ENCODE measurements around the gene GAS2L1. TPM values are rescaled to one million over a fixed set of nuclear protein-coding genes. Genes with fewer than 3 reads are reported as not detected.

GAS2L1 gene
- polyA plus RNA-seq, 2 of the 4 experiments (the other 2 are of a cell fraction) = 7.6 to 17.2 TPM

- FAIRE-seq (no peak), DNase-seq (ENCODE audit: low read depth in 1 of 2, low spot score in 1 of 2) (peak; percentile 88 to 91), ATAC-seq (peak; percentile 57 to 72)
- TF ChIP-seq HOXB5 (CRISPR knock-in tag; IDR thresholded peaks at IDR 0.05) (no peak), FOSL2 (IDR thresholded peaks at IDR 0.05) (no peak), FOSL2 (CRISPR knock-in tag; IDR thresholded peaks at IDR 0.05) (peak; percentile 82)
- Histone ChIP-seq H3K9me3 (no peaks in the 10 kb centered on the region), H3K27ac (peak overlapping the region; percentile 46 to 81; a peak in 4 of 6 replicates), H3K4me1 (peaks cover 47% of the 10 kb centered on the region), H3K4me3 (no peak overlapping the region), H3K4me2 (peak overlapping the region; percentile 82)
- ChIA-PET CTCF (interaction anchor here (2.8 to 2.9 kb wide), 2 partner anchors 10 to 49 kb away, joined by 11 to 13 read pairs; no protein-coding TSS in a partner anchor), POLR2A (no interaction called here)
- 17% methylated on average over 6 of the region's 18 CpGs for WGBS (ENCODE audit: missing lambda C conversion rate)
Measured at GRCh38 chr22:29310863-29311339, 4.5 kb downstream of the GAS2L1 start.

- peak overlapping the region in 1 of 2 experiments; percentile 69; a peak in 3 of 6 replicates for H3K27ac ChIP-seq
- DNase-seq (ENCODE audit: low read depth in 1 of 2, low spot score in 1 of 2) (no peak), FAIRE-seq (no peak), ATAC-seq (no peak)
- H3K4me3 ChIP-seq = no peak overlapping the region
- H3K9me3 ChIP-seq = no peaks in the 10 kb centered on the region
- ChIA-PET CTCF (interaction anchor here (1.4 to 2.9 kb wide), 3 partner anchors 9 to 48 kb away, joined by 4 to 13 read pairs (median 11); no protein-coding TSS in a partner anchor), POLR2A (no interaction called here)
- H3K4me1 ChIP-seq = peaks cover 46% of the 10 kb centered on the region
- peak overlapping the region; percentile 82 for H3K4me2 ChIP-seq
- no peak for TF ChIP-seq MAX (IDR thresholded peaks at IDR 0.05)
- no peak for TF ChIP-seq HOXB13 (CRISPR knock-in tag; IDR thresholded peaks at IDR 0.05; ENCODE audit: low read depth)
- TF ChIP-seq NFE2L2 (conservative IDR thresholded peaks at IDR 0.05; ENCODE audit: low read length) = no peak
- no peak for TF ChIP-seq MYC (IDR thresholded peaks at IDR 0.05; ENCODE audit: borderline replicate concordance, low read length)
- TF ChIP-seq HOXA7 (CRISPR knock-in tag; IDR thresholded peaks at IDR 0.05) = no peak
- no peak for TF ChIP-seq SREBF2 (IDR thresholded peaks at IDR 0.05)
- TF ChIP-seq NR3C1 (IDR thresholded peaks at IDR 0.05) = no peak
- no peak for TF ChIP-seq REST (IDR thresholded peaks at IDR 0.05)
- no peak for TF ChIP-seq ZNF302 (CRISPR knock-in tag; IDR thresholded peaks at IDR 0.05)
- no peak for TF ChIP-seq CTCF (IDR thresholded peaks at IDR 0.05)
- TF ChIP-seq KDM5A (IDR thresholded peaks at IDR 0.05) = no peak
- TF ChIP-seq HEYL (CRISPR knock-in tag; IDR thresholded peaks at IDR 0.05) = no peak
- TF ChIP-seq CHD4 (IDR thresholded peaks at IDR 0.05; ENCODE audit: borderline replicate concordance) = no peak
- no peak for TF ChIP-seq USF2 (IDR thresholded peaks at IDR 0.05)
- no peak for TF ChIP-seq EP300 (IDR thresholded peaks at IDR 0.05)
- TF ChIP-seq CBX2 (IDR thresholded peaks at IDR 0.05; ENCODE audit: borderline replicate concordance, low read depth) = no peak
- TF ChIP-seq PHF8 (IDR thresholded peaks at IDR 0.05; ENCODE audit: borderline replicate concordance, low read depth) = no peak
- 88% methylated on average over 13 of the region's 50 CpGs for WGBS (ENCODE audit: missing lambda C conversion rate)
Measured at GRCh38 chr22:29311464-29312217, 5.2 kb downstream of the GAS2L1 start.

Measured in A549 (cell line).